HepG2 (cell line): ENCODE results near the gene SP3. TPM values are rescaled to one million over a fixed set of nuclear protein-coding genes. Genes with fewer than 3 reads are reported as not detected.

Experiments
- BCLAF1 ChIP-seq: fragments of 450-650 bp; IDR thresholded peaks from 2 replicates; pipeline ENCODE4 v1.6.1; 2017; ENCODE audit warnings: mild to moderate bottlenecking
- HIC2 ChIP-seq: sonication (generic); formaldehyde crosslinking; IDR thresholded peaks from 2 replicates; pipeline ENCODE4 v1.9.0; 2022; ENCODE audit warnings: low read depth, missing genetic modification reagents
- HIVEP1 ChIP-seq: sonication (generic); formaldehyde crosslinking; IDR thresholded peaks from 2 replicates; pipeline ENCODE4 v1.4.0; 2020; ENCODE audit warnings: mild to moderate bottlenecking, missing genetic modification reagents
- HNRNPL ChIP-seq: fragments of 200-400 bp; formaldehyde crosslinking; IDR thresholded peaks from 2 replicates; pipeline ENCODE4 v1.6.1; 2017; ENCODE audit warnings: mild to moderate bottlenecking, low read depth, low read length
- JUNB ChIP-seq: sonication (generic); formaldehyde crosslinking; IDR thresholded peaks from 2 replicates; pipeline ENCODE4 v1.8.0; 2022; ENCODE audit warnings: missing genetic modification reagents, mild to moderate bottlenecking, borderline replicate concordance
- MTA3 ChIP-seq: sonication (generic); formaldehyde crosslinking; IDR thresholded peaks from 2 replicates; pipeline ENCODE4 v1.4.0; 2020; ENCODE audit warnings: missing genetic modification reagents
- MYPOP ChIP-seq: sonication (generic); formaldehyde crosslinking; IDR thresholded peaks from 2 replicates; pipeline ENCODE4 v1.8.1; 2023; ENCODE audit warnings: mild to moderate bottlenecking, moderate library complexity, missing genetic modification reagents
- NFATC3 ChIP-seq: sonication (generic); formaldehyde crosslinking; IDR thresholded peaks from 2 replicates; pipeline ENCODE4 v1.5.1; 2020; ENCODE audit warnings: mild to moderate bottlenecking, missing genetic modification reagents
- NPAS2 ChIP-seq: sonication (generic); formaldehyde crosslinking; IDR thresholded peaks from 2 replicates; pipeline ENCODE4 v1.8.0; 2022; ENCODE audit warnings: mild to moderate bottlenecking, missing genetic modification reagents, borderline replicate concordance
- ONECUT2 ChIP-seq: sonication (generic); formaldehyde crosslinking; IDR thresholded peaks from 2 replicates; pipeline ENCODE4 v1.4.0; 2020; ENCODE audit warnings: missing genetic modification reagents
- SALL2 ChIP-seq: sonication (generic); formaldehyde crosslinking; IDR thresholded peaks from 2 replicates; pipeline ENCODE4 v1.8.1; 2023; ENCODE audit warnings: mild to moderate bottlenecking, missing genetic modification reagents, inconsistent platforms
- SAP130 ChIP-seq: IDR thresholded peaks from 2 replicates; pipeline ENCODE4 v1.6.1; 2016; ENCODE audit warnings: low read depth
- SP4 ChIP-seq: sonication (generic); formaldehyde crosslinking; IDR thresholded peaks from 2 replicates; pipeline ENCODE4 v1.8.1; 2023; ENCODE audit warnings: mild to moderate bottlenecking, missing genetic modification reagents
- TMF1 ChIP-seq: sonication (generic); formaldehyde crosslinking; IDR thresholded peaks from 2 replicates; pipeline ENCODE4 v1.8.1; 2022; ENCODE audit warnings: low read depth, missing genetic modification reagents
- ZNF160 ChIP-seq: sonication (generic); formaldehyde crosslinking; IDR thresholded peaks from 2 replicates; pipeline ENCODE4 v1.8.0; 2022; ENCODE audit warnings: mild to moderate bottlenecking, inconsistent platforms, missing genetic modification reagents
- ZNF382 ChIP-seq: sonication (generic); formaldehyde crosslinking; IDR thresholded peaks from 2 replicates; pipeline ENCODE4 v1.5.0; 2020; ENCODE audit warnings: missing genetic modification reagents, mild to moderate bottlenecking, borderline replicate concordance
- ZNF441 ChIP-seq: sonication (generic); formaldehyde crosslinking; IDR thresholded peaks from 2 replicates; pipeline ENCODE4 v1.7.0; 2021; ENCODE audit warnings: missing genetic modification reagents, borderline replicate concordance
- ZNF501 ChIP-seq: sonication (generic); formaldehyde crosslinking; IDR thresholded peaks from 2 replicates; pipeline ENCODE4 v1.5.1; 2020; ENCODE audit warnings: mild to moderate bottlenecking, moderate library complexity, missing genetic modification reagents
- polyA plus RNA-seq, 8 experiments: library from polyadenylated mRNA; depleted of rRNA in 3 of 8; stranded (reverse) in 7 of 8; unstranded in 1 of 8; fragments of >200 nt; fragmentation: Illumina TruSeq in 4 of 8; extraction: Trizol in 4 of 8; gene quantifications; 2 replicates each; pipeline versions ENCODE4 v1.2.1 to v1.2.3, GENCODE V29; 2011 to 2016; ENCODE audit warnings: low read depth in 4 of 8, missing spikeins in 1 of 8, mixed read lengths in 1 of 8; ENCODE audit not compliant: insufficient read depth in 1 of 8
- total RNA-seq, 5 experiments: library from RNA; depleted of rRNA; stranded (reverse); fragments of >200 nt; fragmentation: Illumina TruSeq; extraction: Trizol; gene quantifications; 2 replicates each; pipeline ENCODE4 v1.2.3, GENCODE V29; 2016; ENCODE audit warnings: low read depth in 1 of 5
- TF ChIP-seq, protein P1 (sequence below), 2 experiments: sonication (generic) in 1 of 2; formaldehyde crosslinking in 1 of 2; IDR thresholded peaks; 2 replicates each; pipeline versions ENCODE4 v1.4.0 to v1.6.1; 2018 to 2020; ENCODE audit warnings: missing genetic modification reagents in 2 of 2, borderline replicate concordance in 1 of 2, low read depth in 1 of 2, mild to moderate bottlenecking in 1 of 2, missing biosample characterization in 1 of 2
- TF ChIP-seq, protein P2 (sequence below): IDR thresholded peaks from 2 replicates; pipeline ENCODE4 v1.6.1; 2012; ENCODE audit warnings: low read depth, low read length, improper control_type of control experiment

Gene SP3
- total and polyA plus RNA-seq, 2 of the 13 experiments (the other 11 are each of a cell fraction or from before 2014, with no cell fraction given) = 57.3 to 132 TPM

DNA sequence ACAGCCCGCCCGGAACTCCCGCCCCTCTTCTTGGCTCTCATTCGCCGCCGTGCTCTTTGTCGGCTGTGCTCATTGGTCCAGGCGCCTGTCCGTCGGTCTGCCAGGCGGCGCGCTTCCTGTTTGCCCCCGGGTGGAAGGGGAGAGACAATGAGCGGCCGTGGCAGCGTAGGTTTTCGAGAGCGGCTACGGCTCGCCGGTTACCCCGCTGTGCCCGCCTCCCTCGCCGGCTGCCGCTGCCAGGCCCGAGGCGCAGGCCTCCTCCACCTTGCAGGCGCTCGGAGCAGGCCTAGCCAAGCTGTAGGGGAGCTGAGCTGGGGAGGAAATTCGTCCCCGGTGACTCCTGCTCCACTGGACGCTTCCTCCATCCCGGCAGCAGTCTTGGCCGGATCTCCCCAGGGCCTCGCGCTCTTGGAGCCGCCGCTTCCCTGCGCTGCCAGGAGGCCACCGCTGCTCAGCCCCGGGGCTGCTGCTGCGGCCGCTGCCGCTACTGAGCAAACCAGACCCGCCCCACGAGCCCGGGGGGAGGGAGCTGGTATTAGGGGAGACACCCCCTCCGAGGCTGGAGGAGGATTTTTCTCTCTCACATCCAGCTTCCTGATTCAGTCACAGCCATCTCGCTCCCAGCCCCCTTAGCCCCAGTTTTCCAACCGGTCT is at the start of gene SP3 (continued):
- TF ChIP-seq JUNB = no peak
- TF ChIP-seq ONECUT2 (CRISPR knock-in tag) = no peak
- no peak for TF ChIP-seq ZNF382 (CRISPR knock-in tag)
- peak; percentile 49; the same call in 1 of the 2 replicates for TF ChIP-seq HIC2 (CRISPR knock-in tag)
- TF ChIP-seq NFATC3 = peak; percentile 18; the same call in 1 of the 2 replicates
- peak; percentile 85; the same call in 1 of the 2 replicates for TF ChIP-seq MYPOP (CRISPR knock-in tag)
- TF ChIP-seq, protein P1, sequence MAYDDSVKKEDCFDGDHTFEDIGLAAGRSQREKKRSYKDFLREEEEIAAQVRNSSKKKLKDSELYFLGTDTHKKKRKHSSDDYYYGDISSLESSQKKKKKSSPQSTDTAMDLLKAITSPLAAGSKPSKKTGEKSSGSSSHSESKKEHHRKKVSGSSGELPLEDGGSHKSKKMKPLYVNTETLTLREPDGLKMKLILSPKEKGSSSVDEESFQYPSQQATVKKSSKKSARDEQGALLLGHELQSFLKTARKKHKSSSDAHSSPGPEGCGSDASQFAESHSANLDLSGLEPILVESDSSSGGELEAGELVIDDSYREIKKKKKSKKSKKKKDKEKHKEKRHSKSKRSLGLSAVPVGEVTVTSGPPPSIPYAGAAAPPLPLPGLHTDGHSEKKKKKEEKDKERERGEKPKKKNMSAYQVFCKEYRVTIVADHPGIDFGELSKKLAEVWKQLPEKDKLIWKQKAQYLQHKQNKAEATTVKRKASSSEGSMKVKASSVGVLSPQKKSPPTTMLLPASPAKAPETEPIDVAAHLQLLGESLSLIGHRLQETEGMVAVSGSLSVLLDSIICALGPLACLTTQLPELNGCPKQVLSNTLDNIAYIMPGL (CRISPR knock-in tag; IDR thresholded peaks at IDR 0.05; ENCODE audit: borderline replicate concordance in 1 of 2, low read depth in 1 of 2) = peak; percentile 55 to 82; a peak in 3 of 4 replicates
- 0 out of 2 replicates have a peak, but pooled peaks have one; percentile 63 for TF ChIP-seq NPAS2 (CRISPR knock-in tag)
- TF ChIP-seq ZNF441 = no peak; the same call in 1 of the 2 replicates
- TF ChIP-seq, protein P2, sequence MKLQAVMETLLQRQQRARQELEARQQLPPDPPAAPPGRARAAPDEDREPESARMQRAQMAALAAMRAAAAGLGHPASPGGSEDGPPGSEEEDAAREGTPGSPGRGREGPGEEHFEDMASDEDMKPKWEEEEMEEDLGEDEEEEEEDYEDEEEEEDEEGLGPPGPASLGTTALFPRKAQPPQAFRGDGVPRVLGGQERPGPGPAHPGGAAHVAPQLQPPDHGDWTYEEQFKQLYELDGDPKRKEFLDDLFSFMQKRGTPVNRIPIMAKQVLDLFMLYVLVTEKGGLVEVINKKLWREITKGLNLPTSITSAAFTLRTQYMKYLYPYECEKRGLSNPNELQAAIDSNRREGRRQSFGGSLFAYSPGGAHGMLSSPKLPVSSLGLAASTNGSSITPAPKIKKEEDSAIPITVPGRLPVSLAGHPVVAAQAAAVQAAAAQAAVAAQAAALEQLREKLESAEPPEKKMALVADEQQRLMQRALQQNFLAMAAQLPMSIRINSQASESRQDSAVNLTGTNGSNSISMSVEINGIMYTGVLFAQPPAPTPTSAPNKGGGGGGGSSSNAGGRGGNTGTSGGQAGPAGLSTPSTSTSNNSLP = no peak
- peak; percentile 83; the same call in 1 of the 2 replicates for TF ChIP-seq SALL2 (CRISPR knock-in tag)
- TF ChIP-seq HNRNPL = peak; percentile 90
- TF ChIP-seq SP4 (CRISPR knock-in tag) = no peak; the same call in 1 of the 2 replicates
- no peak for TF ChIP-seq BCLAF1
- TF ChIP-seq TMF1 (CRISPR knock-in tag) = no peak
- TF ChIP-seq MTA3 = no peak
- peak; percentile 98 for TF ChIP-seq ZNF501 (CRISPR knock-in tag)
- TF ChIP-seq ZNF160 (CRISPR knock-in tag) = peak; percentile 94; the same call in 1 of the 2 replicates
- peak; percentile 89 for TF ChIP-seq HIVEP1 (CRISPR knock-in tag)
- TF ChIP-seq SAP130 (CRISPR knock-in tag) = peak; percentile 71
